Thyroid gland (tissue), 4 donors: ENCODE data around the gene VPS54.

Experiments
- POLR2A ChIP-seq, 2 donors: fragments of 450-650 bp; IDR thresholded peaks; one replicate each; pipeline ENCODE4 v1.6.1; 2017; ENCODE audit warnings: antibody characterized with exemption in 2 of 2, mild to moderate bottlenecking in 2 of 2, moderate library complexity in 1 of 2
- TF ChIP-seq, protein P1 (sequence below), 6 experiments: fragments of 200-600 bp in 3 of 6; fragments of 450-650 bp in 3 of 6; sonication (generic) in 3 of 6; IDR thresholded peaks; one replicate each; pipeline ENCODE4 v1.5.1; 2016 to 2019; ENCODE audit warnings: antibody characterized with exemption in 6 of 6, mild to moderate bottlenecking in 2 of 6, inconsistent platforms in 1 of 6, moderate library complexity in 1 of 6

DNA sequence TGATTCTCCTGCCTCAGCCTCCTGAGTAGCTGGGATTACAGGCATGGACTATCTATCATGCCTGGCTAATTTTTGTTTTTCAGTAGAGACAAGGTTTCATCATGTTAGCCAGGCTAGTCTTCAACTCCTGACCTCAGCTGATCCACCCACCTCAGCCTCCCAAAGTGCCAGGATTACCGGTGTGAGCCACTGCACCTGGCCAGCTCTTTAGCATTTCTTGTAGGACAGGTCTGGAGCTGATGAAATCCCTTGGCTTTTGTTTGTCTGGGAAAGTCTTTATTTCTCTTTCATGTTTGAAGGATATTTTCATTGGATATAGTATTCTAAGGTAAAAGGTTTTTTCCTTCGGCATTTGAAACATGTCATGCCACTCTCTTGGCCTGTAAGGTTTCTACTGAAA is 20.2 kb downstream of the VPS54 start:
- TF ChIP-seq, protein P1, sequence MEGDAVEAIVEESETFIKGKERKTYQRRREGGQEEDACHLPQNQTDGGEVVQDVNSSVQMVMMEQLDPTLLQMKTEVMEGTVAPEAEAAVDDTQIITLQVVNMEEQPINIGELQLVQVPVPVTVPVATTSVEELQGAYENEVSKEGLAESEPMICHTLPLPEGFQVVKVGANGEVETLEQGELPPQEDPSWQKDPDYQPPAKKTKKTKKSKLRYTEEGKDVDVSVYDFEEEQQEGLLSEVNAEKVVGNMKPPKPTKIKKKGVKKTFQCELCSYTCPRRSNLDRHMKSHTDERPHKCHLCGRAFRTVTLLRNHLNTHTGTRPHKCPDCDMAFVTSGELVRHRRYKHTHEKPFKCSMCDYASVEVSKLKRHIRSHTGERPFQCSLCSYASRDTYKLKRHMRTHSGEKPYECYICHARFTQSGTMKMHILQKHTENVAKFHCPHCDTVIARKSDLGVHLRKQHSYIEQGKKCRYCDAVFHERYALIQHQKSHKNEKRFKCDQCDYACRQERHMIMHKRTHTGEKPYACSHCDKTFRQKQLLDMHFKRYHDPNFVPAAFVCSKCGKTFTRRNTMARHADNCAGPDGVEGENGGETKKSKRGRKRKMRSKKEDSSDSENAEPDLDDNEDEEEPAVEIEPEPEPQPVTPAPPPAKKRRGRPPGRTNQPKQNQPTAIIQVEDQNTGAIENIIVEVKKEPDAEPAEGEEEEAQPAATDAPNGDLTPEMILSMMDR (IDR thresholded peaks at IDR 0.05): no peak
- no peak for TF ChIP-seq POLR2A (IDR thresholded peaks at IDR 0.05)
